H1 (cell line): ENCODE results near the gene MNX1.

ENCODE experiments used
- MAFK ChIP-seq: IDR thresholded peaks from 2 replicates; pipeline ENCODE4 v1.6.1; 2012; ENCODE audit warnings: low read depth, mild to moderate bottlenecking, improper control_type of control experiment, low read length
- POLR2A ChIP-seq, 2 experiments: IDR thresholded peaks; 1 replicate in 1 of 2; 2 replicates in 1 of 2; pipeline ENCODE4 v1.6.1; 2011; ENCODE audit warnings: low read depth in 2 of 2, low read length in 2 of 2, mild to moderate bottlenecking in 2 of 2; ENCODE audit errors: control extremely low read depth in 1 of 2
- TF ChIP-seq, protein P1 (sequence below), 3 experiments: IDR thresholded peaks; 1 replicate in 2 of 3; 2 replicates in 1 of 3; pipeline versions ENCODE4 v1.5.1 to v1.6.1; 2011; ENCODE audit warnings: low read length in 3 of 3, mild to moderate bottlenecking in 3 of 3, inconsistent platforms in 2 of 3, low read depth in 1 of 3, moderate library complexity in 1 of 3; ENCODE audit not compliant: insufficient read depth in 1 of 3; ENCODE audit errors: control extremely low read depth in 1 of 3

DNA sequence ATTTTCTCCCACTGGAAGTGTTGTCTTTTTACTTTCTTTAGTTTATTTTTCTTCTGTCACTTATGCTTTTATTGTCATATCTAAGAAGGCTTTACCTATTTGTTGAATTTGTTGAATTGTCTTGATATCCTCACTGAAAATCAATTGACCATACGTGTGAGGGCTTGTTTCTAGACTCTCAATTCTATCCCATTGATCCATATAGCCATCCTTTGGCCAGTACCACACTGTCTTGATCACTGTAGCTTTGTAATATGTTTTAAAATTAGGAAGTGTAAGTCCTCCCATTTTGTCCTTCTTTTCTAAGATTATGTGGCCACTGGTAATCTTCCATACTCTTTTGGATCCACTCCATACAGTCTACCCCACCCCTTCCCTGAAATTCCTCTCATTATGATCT lies 25.5 kb upstream of the MNX1 start:
- TF ChIP-seq, protein P1, sequence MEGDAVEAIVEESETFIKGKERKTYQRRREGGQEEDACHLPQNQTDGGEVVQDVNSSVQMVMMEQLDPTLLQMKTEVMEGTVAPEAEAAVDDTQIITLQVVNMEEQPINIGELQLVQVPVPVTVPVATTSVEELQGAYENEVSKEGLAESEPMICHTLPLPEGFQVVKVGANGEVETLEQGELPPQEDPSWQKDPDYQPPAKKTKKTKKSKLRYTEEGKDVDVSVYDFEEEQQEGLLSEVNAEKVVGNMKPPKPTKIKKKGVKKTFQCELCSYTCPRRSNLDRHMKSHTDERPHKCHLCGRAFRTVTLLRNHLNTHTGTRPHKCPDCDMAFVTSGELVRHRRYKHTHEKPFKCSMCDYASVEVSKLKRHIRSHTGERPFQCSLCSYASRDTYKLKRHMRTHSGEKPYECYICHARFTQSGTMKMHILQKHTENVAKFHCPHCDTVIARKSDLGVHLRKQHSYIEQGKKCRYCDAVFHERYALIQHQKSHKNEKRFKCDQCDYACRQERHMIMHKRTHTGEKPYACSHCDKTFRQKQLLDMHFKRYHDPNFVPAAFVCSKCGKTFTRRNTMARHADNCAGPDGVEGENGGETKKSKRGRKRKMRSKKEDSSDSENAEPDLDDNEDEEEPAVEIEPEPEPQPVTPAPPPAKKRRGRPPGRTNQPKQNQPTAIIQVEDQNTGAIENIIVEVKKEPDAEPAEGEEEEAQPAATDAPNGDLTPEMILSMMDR (IDR thresholded peaks at IDR 0.05; ENCODE audit: control extremely low read depth in 1 of 3, insufficient read depth in 1 of 3, low read depth in 1 of 3, low read length in 3 of 3), result no peak
- no peak for TF ChIP-seq POLR2A (IDR thresholded peaks at IDR 0.05; ENCODE audit: control extremely low read depth in 1 of 2, low read depth in 2 of 2, low read length in 2 of 2)
- no peak for TF ChIP-seq MAFK
